Measurements from ENCODE around the gene FAXC.
A peak's percentile ranks its signal among the peaks of the same experiment; 100 is the strongest.

FAXC gene

DNA sequence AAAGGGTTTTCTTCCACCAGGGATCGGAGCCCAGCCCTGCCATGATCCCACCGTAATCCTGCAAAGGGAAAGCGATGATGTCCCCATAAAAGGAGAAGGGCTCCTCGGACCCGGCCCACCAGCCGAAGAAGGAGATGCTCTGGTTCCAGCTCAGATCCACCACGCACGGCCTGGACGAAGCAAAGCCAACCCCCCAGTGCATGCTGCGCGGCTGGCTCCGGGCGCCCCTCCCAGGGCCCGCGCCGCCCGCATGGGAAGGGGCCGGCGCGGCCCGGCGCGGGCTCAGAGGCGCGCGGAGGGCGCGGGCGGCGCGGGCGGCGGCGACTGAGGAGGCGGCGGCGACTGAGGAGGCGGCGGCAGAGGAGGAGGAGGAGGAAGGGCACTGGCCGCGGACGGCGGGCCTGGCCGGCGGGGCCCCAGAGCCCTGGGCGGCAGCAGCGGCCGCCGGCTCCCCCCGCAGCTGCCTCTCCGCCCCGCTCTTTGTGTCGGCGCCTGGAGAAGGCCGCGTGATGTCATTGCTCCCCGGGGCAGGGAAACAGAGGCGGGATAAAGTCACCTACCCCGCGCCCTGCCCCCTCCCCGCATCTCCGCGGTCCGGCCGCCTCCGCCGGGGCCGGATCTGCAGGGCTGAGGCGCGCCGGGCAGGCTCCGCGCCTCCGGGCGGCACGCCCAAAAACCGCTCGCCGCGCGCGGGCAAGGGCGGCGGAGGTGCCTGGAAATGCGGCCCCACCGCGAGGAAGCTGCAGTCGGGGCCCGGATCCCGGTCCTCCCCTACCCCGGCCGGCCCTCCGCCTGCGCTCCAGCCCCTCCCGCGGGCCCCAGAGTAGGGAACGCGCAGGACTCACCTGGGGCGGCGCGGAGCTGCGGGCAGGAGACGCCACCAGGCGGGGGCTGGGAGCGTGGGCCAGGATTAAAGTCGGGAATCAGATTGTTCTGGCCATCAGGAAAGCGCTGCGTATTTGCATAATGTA lies at the start of gene FAXC:
Gene FAXC, minus strand, starts transcription at position 504 of the 971 bp plus-strand sequence. Its CDS starts 302 bp downstream, at position 202.
- no peak for DNase-seq (ENCODE audit: low read depth in 2 of 2)

- no peak for DNase-seq (ENCODE audit: low read depth in 2 of 2)
Observed at GRCh38 chr6:99397287-99397686, 47.8 kb upstream of the FAXC start.

GRCh38 chr6:99393698-99394531 lies 44.4 kb upstream of the FAXC start, which contains the start of gene COQ3:
Gene COQ3 (minus strand): TSS chr6:99394195. CDS start chr6:99394179, 16 bp downstream.
- peak; percentile 34 to 58 for DNase-seq (ENCODE audit: low read depth in 2 of 2)

DNA sequence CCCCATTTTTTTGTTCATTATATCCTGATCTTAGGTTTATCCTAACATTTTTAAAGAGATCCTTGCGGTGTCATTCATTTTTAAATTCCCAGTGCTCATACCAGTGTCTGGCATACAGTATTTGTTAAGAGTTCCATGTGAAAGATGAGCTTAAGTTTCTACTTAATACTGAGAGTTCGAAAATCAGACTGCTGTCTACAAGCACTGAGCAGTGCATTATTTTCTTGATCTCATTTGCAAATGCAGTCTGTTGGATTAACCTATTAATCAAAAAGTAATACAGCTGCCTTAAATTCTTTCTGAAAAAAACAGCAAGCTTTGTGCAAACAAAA lies 43.9 kb upstream of the FAXC start:
- no peak for DNase-seq (ENCODE audit: low read depth in 2 of 2)

DNA sequence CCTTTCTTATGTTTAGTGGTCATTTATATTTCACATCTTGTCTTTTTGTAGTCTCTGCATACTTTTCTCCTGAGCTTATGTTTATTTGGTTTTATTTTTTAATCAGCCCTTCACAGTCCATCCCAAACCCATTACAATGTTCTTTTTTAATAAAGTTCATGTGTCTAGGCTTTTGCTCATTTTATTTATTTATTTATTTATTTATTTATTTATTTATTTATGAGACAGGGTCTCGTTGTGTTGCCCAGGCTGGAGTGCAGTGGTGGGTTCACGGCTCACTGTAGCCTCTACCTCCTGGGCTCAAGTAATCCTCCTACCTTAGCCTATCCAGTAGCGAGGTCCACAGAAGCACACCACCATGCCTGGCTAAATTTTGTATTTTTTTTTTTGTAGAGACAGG lies 41.4 kb upstream of the FAXC start:
- no peak for DNase-seq (ENCODE audit: low read depth in 2 of 2)

- no peak for DNase-seq (ENCODE audit: low read depth in 2 of 2)
Observed at GRCh38 chr6:99384507-99384906, 35.0 kb upstream of the FAXC start.

- no peak for DNase-seq (ENCODE audit: low read depth in 2 of 2)
Observed at GRCh38 chr6:99378636-99379035, 29.2 kb upstream of the FAXC start.

DNA sequence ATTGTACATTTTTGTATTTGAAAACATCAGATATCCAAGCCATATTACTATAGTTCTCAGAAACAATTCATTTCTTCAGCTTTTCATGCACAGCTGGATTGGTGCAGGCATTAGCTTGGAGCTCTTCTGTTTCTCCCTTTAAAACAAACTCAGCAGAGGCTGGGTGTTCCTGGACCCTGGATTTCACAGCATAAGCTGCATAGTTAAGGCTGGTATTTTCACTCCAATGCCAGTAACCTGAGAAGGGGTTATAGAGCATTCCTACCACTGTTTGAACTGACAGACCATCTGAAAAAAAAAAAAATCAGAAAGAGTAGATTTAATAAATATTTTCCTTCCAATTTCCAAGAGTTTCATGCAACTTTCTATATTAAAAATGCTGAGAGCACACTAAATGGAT lies 20.1 kb upstream of the FAXC start:
- no peak for DNase-seq (ENCODE audit: low read depth in 2 of 2)

DNA sequence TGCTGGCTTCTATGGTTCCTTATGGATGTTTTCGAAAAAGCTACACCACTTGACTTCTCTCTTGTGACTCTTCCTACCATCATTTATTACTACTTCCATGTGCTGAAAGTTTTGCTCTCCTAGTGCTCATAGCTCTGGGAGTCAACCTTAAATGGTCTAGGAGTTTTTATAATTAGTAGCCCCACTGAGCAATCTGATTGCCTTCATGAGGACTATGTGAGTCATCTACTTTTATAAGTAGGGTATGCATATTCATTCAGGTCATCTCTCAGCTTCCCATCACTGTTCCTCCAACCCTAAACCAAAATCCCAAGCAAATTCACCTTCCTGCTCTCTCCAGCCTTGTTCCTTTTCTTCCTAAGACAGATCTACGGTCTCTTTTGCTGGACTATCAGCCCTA lies 17.4 kb upstream of the FAXC start:
- DNase-seq (ENCODE audit: low read depth in 2 of 2) = no peak

- DNase-seq (ENCODE audit: low read depth in 2 of 2) = no peak
Observed at GRCh38 chr6:99364026-99364425, 14.6 kb upstream of the FAXC start.

DNA sequence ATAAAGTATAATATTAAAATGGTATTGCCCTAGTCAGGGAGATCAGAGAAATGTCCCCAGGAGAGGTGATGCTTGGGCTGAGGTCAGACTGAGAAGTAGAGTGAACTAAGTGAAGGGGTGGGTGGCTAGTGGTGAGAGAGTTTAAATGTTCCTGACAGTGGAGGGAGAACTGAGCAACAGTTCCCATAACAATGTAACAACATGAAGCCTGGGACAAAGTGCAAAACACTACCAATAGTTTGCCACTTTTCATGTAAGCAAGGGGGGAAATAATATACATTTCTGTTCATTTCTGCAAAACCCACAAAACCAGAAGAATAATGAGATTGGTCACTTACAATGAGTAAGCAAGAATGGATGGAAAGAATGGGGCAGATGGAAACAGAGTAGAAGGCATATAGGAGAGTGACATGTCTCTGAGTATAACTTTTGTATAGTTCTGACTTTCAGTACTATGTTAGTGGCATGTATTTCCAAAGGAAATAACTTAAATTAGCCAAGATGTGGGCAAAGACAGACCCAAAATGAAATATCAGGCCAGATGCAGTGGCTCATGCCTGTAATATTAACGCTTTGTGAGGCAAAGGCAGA lies 13.3 kb upstream of the FAXC start:
- no peak for DNase-seq (ENCODE audit: low read depth in 2 of 2)

- no peak for DNase-seq (ENCODE audit: low read depth in 2 of 2)
Observed at GRCh38 chr6:99359800-99360199, 10.3 kb upstream of the FAXC start.

DNA sequence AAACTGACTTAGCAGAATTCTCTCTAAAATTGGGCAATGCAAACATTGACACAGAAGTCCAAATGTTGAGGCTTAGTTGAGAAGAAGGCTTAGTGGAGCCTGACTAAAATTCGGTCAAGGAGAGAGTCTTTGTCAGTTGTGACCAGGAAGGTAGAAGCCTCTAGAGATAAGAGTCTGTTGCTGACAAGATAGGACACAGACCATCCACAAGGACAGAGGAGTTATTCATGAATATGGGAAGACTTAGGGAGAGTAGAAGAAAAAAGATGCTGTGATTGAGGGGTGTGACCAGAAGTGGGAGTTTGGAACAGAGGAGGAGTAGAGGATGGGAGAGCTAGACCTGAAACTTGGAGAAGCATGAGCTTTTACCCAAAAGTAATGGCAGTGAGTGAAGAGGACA lies 7.2 kb upstream of the FAXC start:
- DNase-seq (ENCODE audit: low read depth in 2 of 2) = no peak

DNA sequence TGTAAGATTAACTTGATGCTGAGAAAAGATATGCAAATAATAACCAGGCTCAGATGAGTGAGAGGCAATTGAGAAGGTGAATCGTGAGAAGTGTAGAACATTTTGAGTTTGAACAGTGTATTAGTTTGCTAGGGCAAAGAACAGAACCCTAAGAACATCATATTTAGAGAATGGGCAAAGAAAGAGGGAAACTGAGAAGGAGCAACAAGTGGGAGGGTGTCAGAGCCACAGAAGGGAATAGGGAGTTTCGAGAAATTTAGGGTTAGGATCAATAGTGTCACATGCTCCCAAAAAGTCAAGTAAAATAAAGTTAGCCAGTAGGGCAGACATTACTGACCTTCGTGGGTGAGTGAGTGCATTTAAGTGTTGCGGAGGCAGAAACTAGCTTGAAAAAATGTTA lies 5.5 kb upstream of the FAXC start:
- DNase-seq (ENCODE audit: low read depth in 2 of 2) = no peak

GRCh38 chr6:99353126-99353525 lies 3.7 kb upstream of the FAXC start:
- DNase-seq (ENCODE audit: low read depth in 2 of 2) = no peak

DNA sequence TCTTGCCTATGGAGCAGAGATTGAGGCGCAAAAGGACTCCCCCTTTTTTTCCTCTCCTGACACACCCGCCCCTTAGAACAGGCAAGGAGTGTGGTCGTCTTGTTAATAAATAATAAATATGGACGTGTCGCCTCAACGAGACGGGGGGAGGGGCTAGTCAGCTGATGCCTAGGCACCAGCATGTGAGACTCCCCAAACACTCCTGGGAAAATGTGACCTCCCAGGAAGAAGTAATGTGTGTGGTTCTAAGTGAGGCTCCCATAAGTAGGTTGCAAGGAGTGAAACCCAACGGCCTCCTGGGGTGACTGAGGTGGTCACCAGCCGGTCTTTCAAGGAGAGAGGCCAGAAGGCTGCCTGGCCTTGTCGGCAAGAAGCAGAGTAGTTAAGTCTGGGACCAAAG lies 1.1 kb upstream of the FAXC start:
- DNase-seq (ENCODE audit: low read depth in 2 of 2) = no peak

GRCh38 chr6:99348288-99349170 lies 945 bp downstream of the FAXC start:
- DNase-seq (ENCODE audit: low read depth in 2 of 2) = no peak

- no peak for DNase-seq (ENCODE audit: low read depth in 2 of 2)
Observed at GRCh38 chr6:99347804-99348203, 1.7 kb downstream of the FAXC start.

- no peak for DNase-seq (ENCODE audit: low read depth in 2 of 2)
Observed at GRCh38 chr6:99346595-99346994, 2.9 kb downstream of the FAXC start.

DNA sequence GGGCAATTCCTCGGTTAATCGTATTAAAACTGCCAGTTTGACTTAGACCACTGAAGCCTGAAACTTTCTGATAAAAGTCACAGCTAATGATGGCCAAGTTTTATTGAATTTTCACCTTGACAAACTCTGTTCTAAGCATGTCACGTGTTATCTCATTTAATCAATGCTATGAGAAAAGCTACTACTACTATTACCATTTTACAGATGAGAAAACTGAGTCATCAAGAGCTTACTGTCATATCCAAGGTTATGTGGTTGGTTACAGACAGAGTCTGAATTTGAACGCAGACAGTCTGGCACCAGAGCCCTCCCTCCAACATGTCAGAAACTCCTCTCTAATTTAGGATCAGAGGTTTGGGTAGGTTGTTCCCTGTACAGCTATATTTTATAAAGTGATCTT lies 4.3 kb downstream of the FAXC start:
- no peak for DNase-seq (ENCODE audit: low read depth in 2 of 2)

DNA sequence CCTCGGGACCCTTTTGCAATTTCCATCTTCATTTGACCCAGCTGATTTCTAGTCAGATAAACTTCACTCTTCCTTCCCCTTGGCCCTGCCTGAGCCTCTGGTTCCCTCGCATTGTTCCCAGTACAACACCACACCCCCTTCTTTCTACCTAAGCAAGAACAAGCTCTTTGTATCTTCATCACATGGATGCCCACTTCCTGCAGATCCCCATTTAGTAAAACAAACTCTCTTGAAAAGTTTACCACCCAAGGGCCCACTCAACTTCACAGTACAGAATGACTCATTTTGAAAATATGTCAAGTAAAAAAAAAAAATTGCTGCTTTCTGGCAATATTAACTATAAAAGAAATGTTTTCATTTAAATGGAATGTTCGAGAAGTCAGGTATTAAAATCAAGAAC lies 5.2 kb downstream of the FAXC start:
- no peak for DNase-seq (ENCODE audit: low read depth in 2 of 2)
